ENCODE measurements around the gene MLLT6. TPM values are rescaled to one million over a fixed set of nuclear protein-coding genes. Genes with fewer than 3 reads are reported as not detected.

Gene MLLT6
- total and polyA plus RNA-seq, 2 of the 13 experiments (the other 11 are each of a cell fraction or from before 2014, with no cell fraction given): 50.7 to 69.5 TPM

DNA sequence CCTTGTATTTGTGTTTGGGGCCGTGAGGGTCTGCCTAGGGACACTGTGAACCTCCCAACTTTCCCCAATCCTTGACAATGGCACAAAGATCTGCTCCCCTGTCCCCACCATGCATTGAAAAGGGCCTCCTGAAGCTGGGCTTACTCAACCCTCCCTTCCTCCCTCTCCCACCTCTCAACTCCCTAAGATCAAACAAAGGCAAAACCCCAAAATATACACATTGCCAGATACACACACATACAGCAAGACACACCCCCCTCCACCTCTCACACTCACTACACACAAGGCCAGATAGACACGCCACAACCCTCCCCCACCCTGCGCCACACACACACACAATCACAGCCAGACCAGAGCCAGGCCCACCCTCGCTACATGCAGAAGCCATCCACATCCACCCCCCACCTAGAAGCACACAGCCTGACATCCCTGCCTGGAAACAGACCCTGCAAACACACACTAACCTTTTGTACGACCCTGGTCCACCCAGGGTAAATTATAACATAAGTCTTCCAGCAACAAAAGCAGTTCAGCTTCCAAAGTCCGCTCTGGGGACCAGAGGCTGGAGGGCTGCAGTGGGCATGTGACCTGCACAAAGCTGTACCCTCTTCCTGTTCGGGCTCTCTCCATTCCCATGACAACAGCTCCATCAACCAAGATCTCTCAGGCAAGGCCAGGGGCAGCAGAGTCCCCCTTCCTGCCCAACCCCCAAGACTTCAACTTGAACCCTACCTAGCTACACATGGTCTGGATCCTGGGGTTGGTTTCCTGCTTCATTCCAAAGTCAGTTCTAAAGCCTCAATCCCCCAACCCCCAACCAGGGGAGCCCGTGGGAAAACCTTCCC, 41.2 kb downstream of the MLLT6 start (continued):
- TF ChIP-seq, protein P1, sequence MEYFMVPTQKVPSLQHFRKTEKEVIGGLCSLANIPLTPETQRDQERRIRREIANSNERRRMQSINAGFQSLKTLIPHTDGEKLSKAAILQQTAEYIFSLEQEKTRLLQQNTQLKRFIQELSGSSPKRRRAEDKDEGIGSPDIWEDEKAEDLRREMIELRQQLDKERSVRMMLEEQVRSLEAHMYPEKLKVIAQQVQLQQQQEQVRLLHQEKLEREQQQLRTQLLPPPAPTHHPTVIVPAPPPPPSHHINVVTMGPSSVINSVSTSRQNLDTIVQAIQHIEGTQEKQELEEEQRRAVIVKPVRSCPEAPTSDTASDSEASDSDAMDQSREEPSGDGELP (IDR thresholded peaks at IDR 0.05; ENCODE audit: borderline replicate concordance, low read depth): peak; percentile 46; the same call in 1 of the 2 replicates
- TF ChIP-seq NAIF1 (CRISPR knock-in tag; IDR thresholded peaks at IDR 0.05; ENCODE audit: borderline replicate concordance) (peak; percentile 53; the same call in 1 of the 2 replicates), ZNF383 (CRISPR knock-in tag; IDR thresholded peaks at IDR 0.05; ENCODE audit: borderline replicate concordance) (no peak; the same call in 1 of the 2 replicates), ZNF564 (CRISPR knock-in tag; IDR thresholded peaks at IDR 0.05) (no peak), RORA (CRISPR knock-in tag; IDR thresholded peaks at IDR 0.05) (no peak), KDM4B (CRISPR knock-in tag; IDR thresholded peaks at IDR 0.05) (no peak; the same call in none of the 2 replicates), ARNT2 (CRISPR knock-in tag; IDR thresholded peaks at IDR 0.05; ENCODE audit: low read depth) (no peak; the same call in 1 of the 2 replicates), SP5 (CRISPR knock-in tag; IDR thresholded peaks at IDR 0.05; ENCODE audit: borderline replicate concordance, low read depth) (no peak), LCORL (IDR thresholded peaks at IDR 0.05) (no peak; the same call in 1 of the 2 replicates), LCORL (CRISPR knock-in tag; IDR thresholded peaks at IDR 0.05) (peak; percentile 91)
- TF ChIP-seq, protein P2, sequence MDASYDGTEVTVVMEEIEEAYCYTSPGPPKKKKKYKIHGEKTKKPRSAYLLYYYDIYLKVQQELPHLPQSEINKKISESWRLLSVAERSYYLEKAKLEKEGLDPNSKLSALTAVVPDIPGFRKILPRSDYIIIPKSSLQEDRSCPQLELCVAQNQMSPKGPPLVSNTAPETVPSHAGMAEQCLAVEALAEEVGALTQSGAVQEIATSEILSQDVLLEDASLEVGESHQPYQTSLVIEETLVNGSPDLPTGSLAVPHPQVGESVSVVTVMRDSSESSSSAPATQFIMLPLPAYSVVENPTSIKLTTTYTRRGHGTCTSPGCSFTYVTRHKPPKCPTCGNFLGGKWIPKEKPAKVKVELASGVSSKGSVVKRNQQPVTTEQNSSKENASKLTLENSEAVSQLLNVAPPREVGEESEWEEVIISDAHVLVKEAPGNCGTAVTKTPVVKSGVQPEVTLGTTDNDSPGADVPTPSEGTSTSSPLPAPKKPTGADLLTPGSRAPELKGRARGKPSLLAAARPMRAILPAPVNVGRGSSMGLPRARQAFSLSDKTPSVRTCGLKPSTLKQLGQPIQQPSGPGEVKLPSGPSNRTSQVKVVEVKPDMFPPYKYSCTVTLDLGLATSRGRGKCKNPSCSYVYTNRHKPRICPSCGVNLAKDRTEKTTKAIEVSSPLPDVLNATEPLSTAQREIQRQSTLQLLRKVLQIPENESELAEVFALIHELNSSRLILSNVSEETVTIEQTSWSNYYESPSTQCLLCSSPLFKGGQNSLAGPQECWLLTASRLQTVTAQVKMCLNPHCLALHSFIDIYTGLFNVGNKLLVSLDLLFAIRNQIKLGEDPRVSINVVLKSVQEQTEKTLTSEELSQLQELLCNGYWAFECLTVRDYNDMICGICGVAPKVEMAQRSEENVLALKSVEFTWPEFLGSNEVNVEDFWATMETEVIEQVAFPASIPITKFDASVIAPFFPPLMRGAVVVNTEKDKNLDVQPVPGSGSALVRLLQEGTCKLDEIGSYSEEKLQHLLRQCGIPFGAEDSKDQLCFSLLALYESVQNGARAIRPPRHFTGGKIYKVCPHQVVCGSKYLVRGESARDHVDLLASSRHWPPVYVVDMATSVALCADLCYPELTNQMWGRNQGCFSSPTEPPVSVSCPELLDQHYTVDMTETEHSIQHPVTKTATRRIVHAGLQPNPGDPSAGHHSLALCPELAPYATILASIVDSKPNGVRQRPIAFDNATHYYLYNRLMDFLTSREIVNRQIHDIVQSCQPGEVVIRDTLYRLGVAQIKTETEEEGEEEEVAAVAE (CRISPR knock-in tag; IDR thresholded peaks at IDR 0.05; ENCODE audit: borderline replicate concordance): peak; percentile 15; the same call in 1 of the 2 replicates
- TF ChIP-seq, protein P3, sequence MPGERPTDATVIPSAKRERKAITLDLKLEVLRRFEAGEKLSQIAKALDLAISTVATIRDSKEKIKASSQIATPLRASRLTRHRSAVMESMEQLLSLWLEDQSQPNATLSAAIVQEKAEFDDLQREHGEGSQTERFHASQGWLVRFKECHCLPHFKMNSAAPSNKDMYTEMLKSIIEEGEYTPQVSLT (CRISPR knock-in tag; IDR thresholded peaks at IDR 0.05; ENCODE audit: borderline replicate concordance, low read depth): peak; percentile 49; the same call in 1 of the 2 replicates
- TF ChIP-seq, protein P4, sequence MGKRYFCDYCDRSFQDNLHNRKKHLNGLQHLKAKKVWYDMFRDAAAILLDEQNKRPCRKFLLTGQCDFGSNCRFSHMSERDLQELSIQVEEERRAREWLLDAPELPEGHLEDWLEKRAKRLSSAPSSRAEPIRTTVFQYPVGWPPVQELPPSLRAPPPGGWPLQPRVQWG (CRISPR knock-in tag; IDR thresholded peaks at IDR 0.05; ENCODE audit: borderline replicate concordance, low read depth): no peak
- TF ChIP-seq, protein P5, sequence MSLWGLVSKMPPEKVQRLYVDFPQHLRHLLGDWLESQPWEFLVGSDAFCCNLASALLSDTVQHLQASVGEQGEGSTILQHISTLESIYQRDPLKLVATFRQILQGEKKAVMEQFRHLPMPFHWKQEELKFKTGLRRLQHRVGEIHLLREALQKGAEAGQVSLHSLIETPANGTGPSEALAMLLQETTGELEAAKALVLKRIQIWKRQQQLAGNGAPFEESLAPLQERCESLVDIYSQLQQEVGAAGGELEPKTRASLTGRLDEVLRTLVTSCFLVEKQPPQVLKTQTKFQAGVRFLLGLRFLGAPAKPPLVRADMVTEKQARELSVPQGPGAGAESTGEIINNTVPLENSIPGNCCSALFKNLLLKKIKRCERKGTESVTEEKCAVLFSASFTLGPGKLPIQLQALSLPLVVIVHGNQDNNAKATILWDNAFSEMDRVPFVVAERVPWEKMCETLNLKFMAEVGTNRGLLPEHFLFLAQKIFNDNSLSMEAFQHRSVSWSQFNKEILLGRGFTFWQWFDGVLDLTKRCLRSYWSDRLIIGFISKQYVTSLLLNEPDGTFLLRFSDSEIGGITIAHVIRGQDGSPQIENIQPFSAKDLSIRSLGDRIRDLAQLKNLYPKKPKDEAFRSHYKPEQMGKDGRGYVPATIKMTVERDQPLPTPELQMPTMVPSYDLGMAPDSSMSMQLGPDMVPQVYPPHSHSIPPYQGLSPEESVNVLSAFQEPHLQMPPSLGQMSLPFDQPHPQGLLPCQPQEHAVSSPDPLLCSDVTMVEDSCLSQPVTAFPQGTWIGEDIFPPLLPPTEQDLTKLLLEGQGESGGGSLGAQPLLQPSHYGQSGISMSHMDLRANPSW (CRISPR knock-in tag; IDR thresholded peaks at IDR 0.05; ENCODE audit: borderline replicate concordance): 0 out of 2 replicates have a peak, but pooled peaks have one; percentile 45
- TF ChIP-seq, protein P6, sequence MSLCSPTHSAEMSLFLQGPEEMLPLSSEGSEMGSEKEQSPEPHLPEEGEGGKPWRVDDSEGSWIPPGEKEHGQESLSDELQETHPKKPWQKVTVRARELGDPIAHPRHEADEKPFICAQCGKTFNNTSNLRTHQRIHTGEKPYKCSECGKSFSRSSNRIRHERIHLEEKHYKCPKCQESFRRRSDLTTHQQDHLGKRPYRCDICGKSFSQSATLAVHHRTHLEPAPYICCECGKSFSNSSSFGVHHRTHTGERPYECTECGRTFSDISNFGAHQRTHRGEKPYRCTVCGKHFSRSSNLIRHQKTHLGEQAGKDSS (CRISPR knock-in tag; IDR thresholded peaks at IDR 0.05; ENCODE audit: borderline replicate concordance, low read depth): 0 out of 2 replicates have a peak, but pooled peaks have one; percentile 9
- TF ChIP-seq, protein P7, sequence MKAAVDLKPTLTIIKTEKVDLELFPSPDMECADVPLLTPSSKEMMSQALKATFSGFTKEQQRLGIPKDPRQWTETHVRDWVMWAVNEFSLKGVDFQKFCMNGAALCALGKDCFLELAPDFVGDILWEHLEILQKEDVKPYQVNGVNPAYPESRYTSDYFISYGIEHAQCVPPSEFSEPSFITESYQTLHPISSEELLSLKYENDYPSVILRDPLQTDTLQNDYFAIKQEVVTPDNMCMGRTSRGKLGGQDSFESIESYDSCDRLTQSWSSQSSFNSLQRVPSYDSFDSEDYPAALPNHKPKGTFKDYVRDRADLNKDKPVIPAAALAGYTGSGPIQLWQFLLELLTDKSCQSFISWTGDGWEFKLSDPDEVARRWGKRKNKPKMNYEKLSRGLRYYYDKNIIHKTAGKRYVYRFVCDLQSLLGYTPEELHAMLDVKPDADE (CRISPR knock-in tag; IDR thresholded peaks at IDR 0.05): no peak

All from HepG2 (cell line).